HEK293 (cell line): Measurements from ENCODE around the gene CYTH3.
A peak's percentile ranks its signal among the peaks of the same experiment; 100 is the strongest.

ENCODE experiments used
- EGR2 ChIP-seq: fragments of 450-650 bp; formaldehyde crosslinking; IDR thresholded peaks from 2 replicates; pipeline ENCODE4 v1.5.1; 2016; ENCODE audit warnings: low read depth, missing biosample characterization, missing genetic modification characterization
- GLI4 ChIP-seq: fragments of 450-650 bp; formaldehyde crosslinking; IDR thresholded peaks from 2 replicates; pipeline ENCODE4 v1.5.1; 2016; ENCODE audit warnings: missing biosample characterization, missing genetic modification characterization
- HOXC10 ChIP-seq: sonication (generic); formaldehyde crosslinking; IDR thresholded peaks from 2 replicates; pipeline ENCODE4 v1.8.1; 2023; ENCODE audit warnings: mild to moderate bottlenecking, missing genetic modification reagents
- KLF9 ChIP-seq: fragments of 450-650 bp; formaldehyde crosslinking; IDR thresholded peaks from 2 replicates; pipeline ENCODE4 v1.5.1; 2016; ENCODE audit warnings: missing biosample characterization, missing genetic modification characterization, low read depth
- OVOL3 ChIP-seq: fragments of 450-650 bp; formaldehyde crosslinking; IDR thresholded peaks from 2 replicates; pipeline ENCODE4 v1.5.1; 2016; ENCODE audit warnings: missing biosample characterization, missing genetic modification characterization
- PRDM1 ChIP-seq: fragments of 450-650 bp; formaldehyde crosslinking; IDR thresholded peaks from 2 replicates; pipeline ENCODE4; 2016; ENCODE audit warnings: missing biosample characterization, missing genetic modification characterization
- RBAK ChIP-seq: fragments of 450-650 bp; formaldehyde crosslinking; IDR thresholded peaks from 2 replicates; pipeline ENCODE4 v1.5.1; 2016; ENCODE audit warnings: missing biosample characterization, missing genetic modification characterization
- SALL2 ChIP-seq: fragments of 450-650 bp; formaldehyde crosslinking; IDR thresholded peaks from 2 replicates; pipeline ENCODE4 v1.5.0; 2017; ENCODE audit warnings: missing biosample characterization, mild to moderate bottlenecking, missing genetic modification characterization, borderline replicate concordance
- ZBTB1 ChIP-seq: fragments of 450-650 bp; formaldehyde crosslinking; IDR thresholded peaks from 2 replicates; pipeline ENCODE4 v1.5.1; 2016; ENCODE audit warnings: missing biosample characterization, missing genetic modification characterization
- ZBTB20 ChIP-seq: fragments of 450-650 bp; formaldehyde crosslinking; IDR thresholded peaks from 2 replicates; pipeline ENCODE4 v1.5.1; 2016; ENCODE audit warnings: missing biosample characterization, missing genetic modification characterization
- ZEB2 ChIP-seq: fragments of 450-650 bp; formaldehyde crosslinking; IDR thresholded peaks from 2 replicates; pipeline ENCODE4 v1.5.1; 2016; ENCODE audit warnings: missing biosample characterization, missing genetic modification characterization
- ZFHX2 ChIP-seq: fragments of 450-650 bp; formaldehyde crosslinking; conservative IDR thresholded peaks from 2 replicates; pipeline ENCODE4 v1.5.1; 2016; ENCODE audit warnings: missing biosample characterization, missing genetic modification characterization
- ZFP3 ChIP-seq: fragments of 450-650 bp; formaldehyde crosslinking; IDR thresholded peaks from 2 replicates; pipeline ENCODE4 v1.5.1; 2016; ENCODE audit warnings: low read depth, missing biosample characterization, missing genetic modification characterization
- ZNF146 ChIP-seq: fragments of 450-650 bp; formaldehyde crosslinking; IDR thresholded peaks from 2 replicates; pipeline ENCODE4 v1.5.1; 2016; ENCODE audit warnings: missing biosample characterization, missing genetic modification characterization
- ZNF221 ChIP-seq: fragments of 450-650 bp; formaldehyde crosslinking; IDR thresholded peaks from 2 replicates; pipeline ENCODE4 v1.5.1; 2017; ENCODE audit warnings: missing biosample characterization, missing genetic modification characterization, borderline replicate concordance
- ZNF292 ChIP-seq: fragments of 450-650 bp; formaldehyde crosslinking; IDR thresholded peaks from 2 replicates; pipeline ENCODE4 v1.5.1; 2016; ENCODE audit warnings: low read depth, missing biosample characterization, missing genetic modification characterization, borderline replicate concordance
- ZNF311 ChIP-seq: fragments of 450-650 bp; formaldehyde crosslinking; IDR thresholded peaks from 2 replicates; pipeline ENCODE4 v1.5.1; 2017; ENCODE audit warnings: missing biosample characterization, missing genetic modification characterization, borderline replicate concordance
- ZNF473 ChIP-seq: fragments of 450-650 bp; formaldehyde crosslinking; IDR thresholded peaks from 2 replicates; pipeline ENCODE4 v1.5.1; 2017; ENCODE audit warnings: missing biosample characterization, missing genetic modification characterization
- ZNF529 ChIP-seq: fragments of 450-650 bp; formaldehyde crosslinking; IDR thresholded peaks from 2 replicates; pipeline ENCODE4 v1.5.1; 2017; ENCODE audit warnings: missing genetic modification characterization, missing biosample characterization; ENCODE audit not compliant: insufficient replicate concordance
- ZNF549 ChIP-seq: fragments of 450-650 bp; IDR thresholded peaks from 2 replicates; pipeline ENCODE4 v1.5.1; 2018; ENCODE audit warnings: missing biosample characterization, missing genetic modification characterization, mild to moderate bottlenecking, inconsistent platforms, moderate library complexity
- ZNF561 ChIP-seq: fragments of 450-650 bp; IDR thresholded peaks from 2 replicates; pipeline ENCODE4 v1.5.1; 2018; ENCODE audit warnings: missing biosample characterization, missing genetic modification characterization, borderline replicate concordance
- ZNF654 ChIP-seq: fragments of 450-650 bp; formaldehyde crosslinking; IDR thresholded peaks from 2 replicates; pipeline ENCODE4 v1.5.1; 2016; ENCODE audit warnings: low read depth, missing biosample characterization, missing genetic modification characterization
- ZNF660 ChIP-seq: fragments of 450-650 bp; IDR thresholded peaks from 2 replicates; pipeline ENCODE4 v1.5.1; 2018; ENCODE audit warnings: missing biosample characterization, mild to moderate bottlenecking, missing genetic modification characterization
- ZNF791 ChIP-seq: fragments of 450-650 bp; formaldehyde crosslinking; IDR thresholded peaks from 2 replicates; pipeline ENCODE4 v1.5.1; 2016; ENCODE audit warnings: missing biosample characterization, missing genetic modification characterization
- ZNF792 ChIP-seq: fragments of 450-650 bp; formaldehyde crosslinking; IDR thresholded peaks from 2 replicates; pipeline ENCODE4 v1.5.1; 2016; ENCODE audit warnings: missing biosample characterization, missing genetic modification characterization
- ZNF843 ChIP-seq: fragments of 450-650 bp; formaldehyde crosslinking; IDR thresholded peaks from 2 replicates; pipeline ENCODE4 v1.5.1; 2016; ENCODE audit warnings: missing biosample characterization, missing genetic modification characterization
- TF ChIP-seq, protein P1 (sequence below): fragments of 450-650 bp; formaldehyde crosslinking; IDR thresholded peaks from 2 replicates; pipeline ENCODE4 v1.5.1; 2016; ENCODE audit warnings: missing biosample characterization, missing genetic modification characterization
- TF ChIP-seq, protein P2 (sequence below): fragments of 450-650 bp; formaldehyde crosslinking; IDR thresholded peaks from 2 replicates; pipeline ENCODE4 v1.5.1; 2016; ENCODE audit warnings: missing biosample characterization, missing genetic modification characterization
- TF ChIP-seq, protein P3 (sequence below): fragments of 450-650 bp; formaldehyde crosslinking; IDR thresholded peaks from 2 replicates; pipeline ENCODE4 v1.5.1; 2016; ENCODE audit warnings: missing biosample characterization, missing genetic modification characterization
- TF ChIP-seq, protein P4 (sequence below): fragments of 450-650 bp; IDR thresholded peaks from 2 replicates; pipeline ENCODE4 v1.5.1; 2018; ENCODE audit warnings: missing biosample characterization, missing genetic modification characterization
- TF ChIP-seq, protein P5 (sequence below): fragments of 450-650 bp; formaldehyde crosslinking; IDR thresholded peaks from 2 replicates; pipeline ENCODE4 v1.5.1; 2017; ENCODE audit warnings: missing biosample characterization, missing genetic modification characterization
- TF ChIP-seq, protein P6 (sequence below): fragments of 450-650 bp; formaldehyde crosslinking; IDR thresholded peaks from 2 replicates; pipeline ENCODE4 v1.5.1; 2016; ENCODE audit warnings: missing biosample characterization, missing genetic modification characterization

The CYTH3 gene

DNA sequence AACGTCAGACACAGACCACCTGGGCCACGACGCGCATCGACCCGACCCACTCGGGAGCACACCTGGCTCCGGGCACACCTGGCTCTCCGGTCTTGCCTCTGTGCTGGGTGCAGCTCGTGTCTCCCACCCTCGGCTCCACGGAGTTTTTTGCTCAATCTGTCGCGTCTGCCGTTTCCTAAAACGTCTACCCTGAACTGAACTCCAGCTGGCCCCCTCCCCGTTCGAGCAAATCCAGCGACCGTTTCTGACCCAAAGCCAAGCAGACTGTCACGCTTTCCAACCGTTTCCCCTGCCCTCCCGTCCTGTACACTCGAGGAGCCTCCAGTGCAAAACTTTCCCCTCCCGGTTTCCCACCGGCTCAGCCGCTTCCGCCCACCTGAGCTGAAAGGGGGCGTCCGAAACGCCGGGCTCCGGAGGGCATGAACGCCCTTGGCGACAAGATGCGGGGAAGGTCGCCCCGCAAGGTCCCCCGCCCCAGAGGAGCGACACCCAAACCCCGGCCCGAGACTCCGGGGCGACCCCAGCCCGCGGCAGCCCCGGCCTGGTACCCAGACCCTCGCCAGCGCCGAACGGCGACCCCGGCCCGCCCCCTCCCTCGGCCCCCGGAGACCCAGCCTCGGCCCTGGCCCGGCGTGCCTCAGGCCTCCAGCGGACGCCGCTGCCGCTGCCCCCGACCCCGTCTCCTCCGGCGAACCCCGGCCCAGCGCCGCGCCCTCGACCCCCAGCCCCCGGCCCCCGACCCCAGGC lies 557 bp downstream of the CYTH3 start (continued):
- TF ChIP-seq, protein P1, sequence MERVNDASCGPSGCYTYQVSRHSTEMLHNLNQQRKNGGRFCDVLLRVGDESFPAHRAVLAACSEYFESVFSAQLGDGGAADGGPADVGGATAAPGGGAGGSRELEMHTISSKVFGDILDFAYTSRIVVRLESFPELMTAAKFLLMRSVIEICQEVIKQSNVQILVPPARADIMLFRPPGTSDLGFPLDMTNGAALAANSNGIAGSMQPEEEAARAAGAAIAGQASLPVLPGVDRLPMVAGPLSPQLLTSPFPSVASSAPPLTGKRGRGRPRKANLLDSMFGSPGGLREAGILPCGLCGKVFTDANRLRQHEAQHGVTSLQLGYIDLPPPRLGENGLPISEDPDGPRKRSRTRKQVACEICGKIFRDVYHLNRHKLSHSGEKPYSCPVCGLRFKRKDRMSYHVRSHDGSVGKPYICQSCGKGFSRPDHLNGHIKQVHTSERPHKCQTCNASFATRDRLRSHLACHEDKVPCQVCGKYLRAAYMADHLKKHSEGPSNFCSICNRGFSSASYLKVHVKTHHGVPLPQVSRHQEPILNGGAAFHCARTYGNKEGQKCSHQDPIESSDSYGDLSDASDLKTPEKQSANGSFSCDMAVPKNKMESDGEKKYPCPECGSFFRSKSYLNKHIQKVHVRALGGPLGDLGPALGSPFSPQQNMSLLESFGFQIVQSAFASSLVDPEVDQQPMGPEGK (tag by site-specific recombination), result peak; percentile 45
- TF ChIP-seq ZNF146 (tag by site-specific recombination) (no peak), ZEB2 (0 out of 2 replicates have a peak, but pooled peaks have one; percentile 47), RBAK (no peak), ZNF791 (tag by site-specific recombination) (no peak), ZBTB1 (tag by site-specific recombination) (no peak), ZFP3 (tag by site-specific recombination) (no peak), KLF9 (tag by site-specific recombination) (peak; percentile 36; the same call in 1 of the 2 replicates), ZNF529 (tag by site-specific recombination) (no peak), ZNF292 (no peak), ZNF654 (tag by site-specific recombination) (no peak), OVOL3 (tag by site-specific recombination) (no peak), PRDM1 (tag by site-specific recombination) (peak; percentile 28; the same call in 1 of the 2 replicates), ZNF843 (tag by site-specific recombination) (no peak), GLI4 (no peak), ZNF792 (no peak), ZBTB20 (tag by site-specific recombination) (peak; percentile 39; the same call in 1 of the 2 replicates), ZNF561 (tag by site-specific recombination) (no peak), ZNF549 (no peak), ZFHX2 (tag by site-specific recombination) (no peak; the same call in 1 of the 2 replicates), EGR2 (tag by site-specific recombination) (0 out of 2 replicates have a peak, but pooled peaks have one; percentile 12), ZNF311 (tag by site-specific recombination) (no peak), SALL2 (tag by site-specific recombination) (no peak), ZNF660 (tag by site-specific recombination) (no peak), ZNF221 (tag by site-specific recombination) (no peak), ZNF473 (tag by site-specific recombination) (no peak), HOXC10 (CRISPR knock-in tag) (no peak)
- TF ChIP-seq, protein P2, sequence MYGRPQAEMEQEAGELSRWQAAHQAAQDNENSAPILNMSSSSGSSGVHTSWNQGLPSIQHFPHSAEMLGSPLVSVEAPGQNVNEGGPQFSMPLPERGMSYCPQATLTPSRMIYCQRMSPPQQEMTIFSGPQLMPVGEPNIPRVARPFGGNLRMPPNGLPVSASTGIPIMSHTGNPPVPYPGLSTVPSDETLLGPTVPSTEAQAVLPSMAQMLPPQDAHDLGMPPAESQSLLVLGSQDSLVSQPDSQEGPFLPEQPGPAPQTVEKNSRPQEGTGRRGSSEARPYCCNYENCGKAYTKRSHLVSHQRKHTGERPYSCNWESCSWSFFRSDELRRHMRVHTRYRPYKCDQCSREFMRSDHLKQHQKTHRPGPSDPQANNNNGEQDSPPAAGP, result no peak
- TF ChIP-seq, protein P3, sequence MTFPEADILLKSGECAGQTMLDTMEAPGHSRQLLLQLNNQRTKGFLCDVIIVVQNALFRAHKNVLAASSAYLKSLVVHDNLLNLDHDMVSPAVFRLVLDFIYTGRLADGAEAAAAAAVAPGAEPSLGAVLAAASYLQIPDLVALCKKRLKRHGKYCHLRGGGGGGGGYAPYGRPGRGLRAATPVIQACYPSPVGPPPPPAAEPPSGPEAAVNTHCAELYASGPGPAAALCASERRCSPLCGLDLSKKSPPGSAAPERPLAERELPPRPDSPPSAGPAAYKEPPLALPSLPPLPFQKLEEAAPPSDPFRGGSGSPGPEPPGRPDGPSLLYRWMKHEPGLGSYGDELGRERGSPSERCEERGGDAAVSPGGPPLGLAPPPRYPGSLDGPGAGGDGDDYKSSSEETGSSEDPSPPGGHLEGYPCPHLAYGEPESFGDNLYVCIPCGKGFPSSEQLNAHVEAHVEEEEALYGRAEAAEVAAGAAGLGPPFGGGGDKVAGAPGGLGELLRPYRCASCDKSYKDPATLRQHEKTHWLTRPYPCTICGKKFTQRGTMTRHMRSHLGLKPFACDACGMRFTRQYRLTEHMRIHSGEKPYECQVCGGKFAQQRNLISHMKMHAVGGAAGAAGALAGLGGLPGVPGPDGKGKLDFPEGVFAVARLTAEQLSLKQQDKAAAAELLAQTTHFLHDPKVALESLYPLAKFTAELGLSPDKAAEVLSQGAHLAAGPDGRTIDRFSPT (tag by site-specific recombination), result no peak
- TF ChIP-seq, protein P4, sequence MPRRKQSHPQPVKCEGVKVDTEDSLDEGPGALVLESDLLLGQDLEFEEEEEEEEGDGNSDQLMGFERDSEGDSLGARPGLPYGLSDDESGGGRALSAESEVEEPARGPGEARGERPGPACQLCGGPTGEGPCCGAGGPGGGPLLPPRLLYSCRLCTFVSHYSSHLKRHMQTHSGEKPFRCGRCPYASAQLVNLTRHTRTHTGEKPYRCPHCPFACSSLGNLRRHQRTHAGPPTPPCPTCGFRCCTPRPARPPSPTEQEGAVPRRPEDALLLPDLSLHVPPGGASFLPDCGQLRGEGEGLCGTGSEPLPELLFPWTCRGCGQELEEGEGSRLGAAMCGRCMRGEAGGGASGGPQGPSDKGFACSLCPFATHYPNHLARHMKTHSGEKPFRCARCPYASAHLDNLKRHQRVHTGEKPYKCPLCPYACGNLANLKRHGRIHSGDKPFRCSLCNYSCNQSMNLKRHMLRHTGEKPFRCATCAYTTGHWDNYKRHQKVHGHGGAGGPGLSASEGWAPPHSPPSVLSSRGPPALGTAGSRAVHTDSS (tag by site-specific recombination), result no peak
- TF ChIP-seq, protein P5, sequence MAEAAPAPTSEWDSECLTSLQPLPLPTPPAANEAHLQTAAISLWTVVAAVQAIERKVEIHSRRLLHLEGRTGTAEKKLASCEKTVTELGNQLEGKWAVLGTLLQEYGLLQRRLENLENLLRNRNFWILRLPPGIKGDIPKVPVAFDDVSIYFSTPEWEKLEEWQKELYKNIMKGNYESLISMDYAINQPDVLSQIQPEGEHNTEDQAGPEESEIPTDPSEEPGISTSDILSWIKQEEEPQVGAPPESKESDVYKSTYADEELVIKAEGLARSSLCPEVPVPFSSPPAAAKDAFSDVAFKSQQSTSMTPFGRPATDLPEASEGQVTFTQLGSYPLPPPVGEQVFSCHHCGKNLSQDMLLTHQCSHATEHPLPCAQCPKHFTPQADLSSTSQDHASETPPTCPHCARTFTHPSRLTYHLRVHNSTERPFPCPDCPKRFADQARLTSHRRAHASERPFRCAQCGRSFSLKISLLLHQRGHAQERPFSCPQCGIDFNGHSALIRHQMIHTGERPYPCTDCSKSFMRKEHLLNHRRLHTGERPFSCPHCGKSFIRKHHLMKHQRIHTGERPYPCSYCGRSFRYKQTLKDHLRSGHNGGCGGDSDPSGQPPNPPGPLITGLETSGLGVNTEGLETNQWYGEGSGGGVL, result no peak
- TF ChIP-seq, protein P6, sequence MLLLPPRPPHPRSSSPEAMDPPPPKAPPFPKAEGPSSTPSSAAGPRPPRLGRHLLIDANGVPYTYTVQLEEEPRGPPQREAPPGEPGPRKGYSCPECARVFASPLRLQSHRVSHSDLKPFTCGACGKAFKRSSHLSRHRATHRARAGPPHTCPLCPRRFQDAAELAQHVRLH, result no peak
